Loucy (cell line): Measurements from ENCODE around the gene SUGP2.

Experiments used
- CTCF ChIP-seq: fragments of 200-600 bp; sonication (generic); conservative IDR thresholded peaks from 2 replicates; pipeline ENCODE4 v1.5.1; 2014; ENCODE audit warnings: mild to moderate bottlenecking, antibody characterized with exemption, low read length
- EZH2phosphoT487 ChIP-seq: fragments of 200-600 bp; IDR thresholded peaks from 2 replicates; pipeline ENCODE4 v1.6.1; 2018; ENCODE audit warnings: antibody characterized with exemption, mild to moderate bottlenecking, moderate library complexity, borderline replicate concordance

GRCh38 chr19:19062454-19063182 lies 29.3 kb upstream of the SUGP2 start:
- TF ChIP-seq CTCF (no peak), EZH2phosphoT487 (no peak)
